Measurements from ENCODE around the gene GCFC2.
A peak's percentile ranks its signal among the peaks of the same experiment; 100 is the strongest.
"Not testable (repeated sequence)": the region's sequence is repeated elsewhere in the genome, so short reads cannot be mapped to it uniquely, and the experiment has no call there.

Gene GCFC2

GRCh38 chr2:75679556-75679955, 31.2 kb downstream of the GCFC2 start:
- no peak for DNase-seq (ENCODE audit: low spot score)

DNA sequence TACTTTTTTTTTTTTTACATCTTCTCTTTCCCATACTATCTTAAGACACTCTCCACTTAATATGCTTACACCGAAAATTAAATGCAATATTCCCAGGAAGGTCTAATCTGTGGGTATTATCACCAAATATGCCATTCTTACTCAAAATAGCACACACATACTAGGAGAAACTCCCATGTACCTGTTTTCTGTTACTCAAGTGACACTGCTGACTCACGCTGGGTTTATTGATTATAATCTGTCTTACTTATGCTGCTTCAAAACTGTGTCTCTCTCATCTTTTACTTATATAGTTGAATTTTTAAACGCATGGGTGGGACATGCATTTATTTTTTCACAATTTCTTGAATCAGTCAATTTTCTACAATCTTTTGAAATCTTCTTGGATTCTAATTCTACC, 34.3 kb downstream of the GCFC2 start:
- DNase-seq (ENCODE audit: low spot score): no peak

DNA sequence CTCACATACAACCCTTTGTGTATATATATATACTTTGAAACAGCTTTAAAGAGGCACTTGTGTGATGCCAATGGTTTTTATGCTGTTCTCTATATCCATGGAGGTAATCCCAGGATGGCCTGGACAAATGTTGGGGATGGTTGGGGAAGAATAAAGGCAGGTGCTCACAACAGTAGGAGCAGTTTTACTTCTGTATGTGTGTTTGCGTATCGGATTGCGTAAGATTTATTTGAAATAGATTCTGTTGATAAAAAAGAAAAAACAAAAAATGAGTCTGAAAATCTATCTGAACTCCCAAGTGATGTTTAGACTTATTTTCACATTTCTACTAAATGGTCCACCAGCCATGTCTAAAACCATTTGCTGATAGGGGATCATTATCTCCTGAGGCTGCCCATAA, 34.8 kb downstream of the GCFC2 start:
- no peak for DNase-seq (ENCODE audit: low spot score)

GRCh38 chr2:75675423-75675822, 35.3 kb downstream of the GCFC2 start:
- DNase-seq (ENCODE audit: low spot score): not testable (repeated sequence)

DNA sequence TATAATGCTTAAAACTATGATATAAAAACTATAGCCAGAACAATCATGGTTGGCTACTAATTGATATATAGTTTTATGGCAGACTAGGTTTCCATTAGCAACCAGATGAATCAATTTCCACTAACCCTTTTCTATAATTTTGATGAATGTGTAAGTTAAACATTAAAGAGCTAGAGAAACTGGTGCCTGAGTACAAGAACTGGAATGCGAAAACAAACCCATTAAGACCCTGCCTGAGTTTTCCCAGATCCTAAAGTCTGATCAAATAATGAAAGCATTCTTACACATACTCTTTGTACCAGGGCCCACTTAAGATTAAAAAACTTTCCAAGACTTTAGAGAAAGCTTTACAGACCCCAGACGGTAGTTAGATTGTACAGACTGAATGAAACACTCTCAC, 42.8 kb downstream of the GCFC2 start:
- no peak for DNase-seq (ENCODE audit: low spot score)

- no peak for DNase-seq (ENCODE audit: low spot score)
These were observed 43.8 kb downstream of the GCFC2 start for GRCh38 chr2:75666911-75667310.

DNA sequence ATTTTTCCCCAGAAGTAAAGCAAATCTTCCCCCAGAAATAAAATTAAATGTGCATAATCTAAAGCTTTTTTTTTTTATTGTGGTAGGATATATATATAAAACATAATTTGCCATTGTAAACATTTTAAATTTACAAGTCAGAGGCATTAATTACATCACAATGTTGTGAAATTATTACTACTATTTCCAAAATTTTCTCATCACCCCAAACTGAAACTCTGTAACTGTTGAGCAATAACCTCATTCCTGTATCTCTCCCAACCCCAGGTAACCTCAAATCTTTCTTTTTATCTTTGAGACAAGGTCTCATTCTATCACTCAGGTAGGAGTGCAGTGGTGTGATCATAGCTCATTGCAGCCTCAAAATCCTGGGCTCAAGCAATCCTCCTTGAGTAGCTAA, 52.9 kb downstream of the GCFC2 start:
- no peak for DNase-seq (ENCODE audit: low spot score)

GRCh38 chr2:75656563-75656962, 54.2 kb downstream of the GCFC2 start:
- DNase-seq (ENCODE audit: low spot score): no peak

GRCh38 chr2:75655861-75656260, 54.9 kb downstream of the GCFC2 start:
- no peak for DNase-seq (ENCODE audit: low spot score)

DNA sequence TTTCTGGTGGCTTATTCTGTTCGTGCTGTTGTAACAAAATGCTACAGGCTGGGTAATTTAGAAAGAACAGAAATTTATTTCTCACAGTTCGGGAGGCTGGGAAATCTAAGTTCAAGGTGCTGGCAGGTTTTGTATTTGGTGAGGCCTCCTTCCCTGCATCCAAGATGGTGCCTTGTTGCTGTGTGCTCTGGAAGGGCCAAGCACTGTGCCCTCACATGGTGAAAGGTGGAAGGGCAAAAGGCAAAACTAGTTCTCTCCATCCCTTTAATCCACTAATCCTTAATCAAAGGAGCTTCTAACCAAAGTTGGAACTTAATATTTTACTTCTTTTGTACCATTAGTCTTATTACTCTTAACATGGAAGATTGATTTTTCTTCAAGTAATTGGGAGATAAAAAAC, 56.7 kb downstream of the GCFC2 start:
- DNase-seq (ENCODE audit: low spot score): no peak

GRCh38 chr2:75647771-75648170, 62.9 kb downstream of the GCFC2 start:
- DNase-seq (ENCODE audit: low spot score): no peak

DNA sequence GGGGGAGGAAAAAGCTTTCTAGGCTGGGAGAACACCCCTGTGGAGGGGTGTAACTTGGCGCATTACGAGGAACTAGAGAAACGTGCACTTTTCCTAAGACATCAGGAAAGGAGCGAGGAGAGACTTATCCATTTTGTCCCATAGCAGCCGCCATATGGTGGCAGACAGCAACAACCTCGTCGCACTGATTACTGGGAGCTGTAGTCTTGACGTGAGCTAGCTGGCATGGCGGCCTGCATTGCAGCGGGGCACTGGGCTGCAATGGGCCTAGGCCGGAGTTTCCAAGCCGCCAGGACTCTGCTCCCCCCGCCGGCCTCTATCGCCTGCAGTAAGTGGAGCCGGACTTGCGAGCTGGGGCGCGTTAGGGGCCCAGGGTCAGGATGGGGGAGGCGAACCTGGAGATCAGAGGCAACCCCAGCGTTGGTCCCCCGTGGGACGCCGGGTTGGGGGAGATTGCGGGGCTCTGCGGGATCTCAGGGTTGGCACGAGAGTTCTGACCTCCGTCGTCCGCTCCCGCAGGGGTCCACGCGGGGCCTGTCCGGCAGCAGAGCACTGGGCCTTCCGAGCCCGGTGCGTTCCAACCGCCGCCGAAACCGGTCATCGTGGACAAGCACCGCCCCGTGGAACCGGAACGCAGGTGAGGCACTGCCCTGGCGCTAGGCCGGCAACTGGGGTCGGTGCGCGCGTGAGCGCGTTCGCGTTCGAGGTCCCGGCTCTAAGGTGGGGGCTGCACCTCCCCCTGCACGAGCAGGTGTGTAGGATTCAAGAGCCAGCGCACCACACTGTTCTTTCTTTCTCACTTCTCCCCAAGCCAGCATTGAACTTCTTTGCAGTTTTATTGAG, 63.9 kb downstream of the GCFC2 start, which contains the start of gene MRPL19:
MRPL19 (plus strand) TSS at position 201 of the 843 bp plus-strand sequence; CDS start at position 226, 25 bp downstream.
- DNase-seq (ENCODE audit: low spot score): peak; percentile 96

DNA sequence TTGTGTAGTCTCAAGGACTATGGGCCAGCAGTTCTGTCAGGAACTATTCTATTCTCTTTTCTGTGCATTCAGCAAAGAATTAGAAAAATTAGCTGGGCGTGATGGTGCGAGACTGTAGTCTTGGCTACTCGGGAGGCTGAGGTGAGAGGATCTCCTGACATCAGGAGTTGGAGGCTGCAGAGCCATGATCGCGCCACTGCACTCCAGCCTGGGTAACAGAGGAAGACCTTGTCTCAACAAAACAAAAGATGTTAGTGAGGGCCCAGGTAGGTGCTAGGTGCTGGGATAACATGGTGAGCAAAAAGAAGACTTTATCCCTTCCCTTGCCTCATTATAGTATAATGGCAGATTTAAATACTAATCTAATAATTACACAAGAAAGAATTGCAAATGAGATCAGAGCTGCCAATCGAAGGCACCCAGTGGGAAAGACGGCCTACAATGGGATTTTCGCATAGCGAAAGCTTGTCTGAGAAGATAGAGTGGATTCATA, 64.6 kb downstream of the GCFC2 start:
- no peak for DNase-seq (ENCODE audit: low spot score)

GRCh38 chr2:75645643-75646042, 65.1 kb downstream of the GCFC2 start:
- DNase-seq (ENCODE audit: low spot score): no peak

DNA sequence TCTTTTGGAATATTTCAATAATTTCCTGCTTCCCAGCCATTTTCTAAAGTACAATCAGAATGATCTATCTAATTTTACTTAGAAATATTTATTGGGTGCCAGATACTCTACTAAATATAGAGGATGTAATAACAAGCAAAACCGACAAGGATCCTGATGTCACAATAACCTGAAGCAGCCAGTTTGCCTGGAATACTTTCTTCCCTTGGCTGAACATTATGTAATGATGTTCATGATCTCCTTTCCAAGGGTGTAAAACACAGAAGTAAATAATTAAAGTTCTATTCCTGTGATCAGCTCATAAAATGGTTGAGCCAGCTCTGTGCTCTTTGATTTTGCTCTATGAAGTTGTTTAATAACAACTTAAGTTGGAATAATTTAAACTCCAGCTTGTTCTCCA, 66.7 kb downstream of the GCFC2 start:
- no peak for DNase-seq (ENCODE audit: low spot score)

DNA sequence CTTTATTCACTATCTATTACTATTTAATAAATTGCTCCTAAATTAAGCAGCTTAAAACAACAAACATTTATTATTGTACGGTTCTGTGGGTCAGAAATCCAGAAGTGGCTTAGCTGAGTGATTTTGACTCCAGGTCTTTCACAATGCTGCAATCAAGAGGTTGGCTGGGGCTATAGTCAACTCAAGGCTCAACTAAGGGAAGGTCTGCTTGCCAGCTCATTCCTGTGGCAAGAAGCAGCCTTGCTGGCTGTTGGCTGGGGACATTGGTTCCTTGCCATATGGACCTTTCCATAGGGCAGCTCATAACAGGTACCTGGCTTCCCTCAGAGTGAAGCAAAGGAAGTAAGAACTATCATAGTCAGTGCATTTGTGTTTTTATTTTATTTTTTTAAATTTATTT, 69.1 kb downstream of the GCFC2 start:
- DNase-seq (ENCODE audit: low spot score): peak; percentile 14

DNA sequence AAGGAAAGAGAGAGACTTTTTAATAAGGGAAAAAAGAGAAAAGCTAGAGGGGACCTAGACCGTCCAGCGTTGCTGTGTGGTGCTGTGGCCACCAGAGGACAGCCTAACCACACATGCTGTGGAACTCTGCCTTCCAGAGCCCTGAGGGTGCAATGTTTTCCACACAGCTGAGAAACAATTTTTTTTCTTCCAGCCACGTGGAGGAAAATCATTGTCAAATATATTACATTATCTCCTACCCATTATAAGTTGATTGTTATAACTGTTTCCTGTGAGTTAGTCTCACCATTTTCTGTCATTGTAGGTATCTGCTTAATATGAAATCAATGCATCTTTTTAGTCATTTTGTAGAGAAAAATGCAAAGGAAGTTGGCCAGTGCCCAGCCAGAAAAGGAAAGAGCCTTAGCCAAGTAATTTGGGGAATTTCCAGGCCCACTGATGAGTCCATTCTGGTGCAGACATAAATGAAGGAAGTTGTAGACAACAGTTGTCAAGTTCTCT, 70.0 kb downstream of the GCFC2 start:
- DNase-seq (ENCODE audit: low spot score): peak; percentile 87

- no peak for DNase-seq (ENCODE audit: low spot score)
These were observed 73.1 kb downstream of the GCFC2 start for GRCh38 chr2:75637568-75637967.

GRCh38 chr2:75634945-75635344, 75.8 kb downstream of the GCFC2 start:
- DNase-seq (ENCODE audit: low spot score): no peak

GRCh38 chr2:75633620-75634019, 77.1 kb downstream of the GCFC2 start:
- no peak for DNase-seq (ENCODE audit: low spot score)

DNA sequence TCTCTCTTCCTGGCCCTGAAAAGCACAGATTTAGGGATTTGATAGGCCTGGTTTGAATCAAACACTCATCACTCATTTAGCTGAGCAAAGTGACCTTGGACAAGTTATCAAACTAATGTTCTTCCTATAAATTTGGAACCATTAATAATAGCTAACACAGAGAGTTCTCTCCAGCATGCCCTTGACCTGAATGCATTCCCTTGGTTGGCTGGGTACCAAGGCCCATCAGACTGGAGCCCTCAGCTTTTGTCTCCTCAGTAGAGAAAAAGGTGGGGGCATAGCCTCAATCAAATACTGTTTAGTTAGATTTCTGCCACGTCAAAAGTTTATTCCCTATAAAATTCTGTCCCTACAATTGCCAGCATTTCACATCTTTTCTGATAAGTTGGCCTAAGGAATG, 77.9 kb downstream of the GCFC2 start:
- DNase-seq (ENCODE audit: low spot score): no peak

DNA sequence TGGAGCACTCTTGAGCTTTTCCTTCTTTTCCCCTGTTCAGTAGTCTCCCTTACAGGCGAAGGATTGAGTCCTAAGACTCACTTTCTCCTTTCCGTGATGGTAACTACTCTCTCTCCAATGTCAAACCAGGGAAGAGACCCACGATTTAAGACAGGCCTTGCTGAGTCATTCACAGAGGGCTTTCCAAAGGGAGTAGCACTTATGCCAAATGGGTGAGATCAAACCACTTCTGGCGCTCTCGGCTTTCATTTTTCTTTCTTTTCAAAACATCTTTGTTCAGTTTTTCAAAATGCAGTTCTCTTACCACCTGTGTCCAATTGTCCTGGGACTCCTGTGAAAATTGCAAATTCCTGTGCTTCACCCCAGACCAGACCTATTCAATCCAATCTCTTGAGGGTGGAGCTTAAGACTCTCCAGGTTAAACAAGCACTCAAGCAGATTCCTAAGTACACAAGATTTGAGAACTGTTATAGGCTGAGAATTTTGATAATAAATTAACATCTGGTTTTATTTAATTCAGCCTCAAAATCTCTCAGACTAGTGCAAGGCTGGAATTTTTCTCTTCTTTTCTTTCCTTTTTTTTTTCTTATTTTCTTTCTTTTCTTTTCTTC, 78.5 kb downstream of the GCFC2 start:
- DNase-seq (ENCODE audit: low spot score): peak; percentile 73

GRCh38 chr2:75627902-75628504, 82.7 kb downstream of the GCFC2 start:
- peak; percentile 81 for DNase-seq (ENCODE audit: low spot score)

All from AG20443 (cell line).